ENCODE results near the gene TROAP. TPM values are rescaled to one million over a fixed set of nuclear protein-coding genes. Genes with fewer than 3 reads are reported as not detected.

Gene TROAP
- total and polyA plus RNA-seq, 2 experiments from 2014 or later, result 46.4 to 47.5 TPM

DNA sequence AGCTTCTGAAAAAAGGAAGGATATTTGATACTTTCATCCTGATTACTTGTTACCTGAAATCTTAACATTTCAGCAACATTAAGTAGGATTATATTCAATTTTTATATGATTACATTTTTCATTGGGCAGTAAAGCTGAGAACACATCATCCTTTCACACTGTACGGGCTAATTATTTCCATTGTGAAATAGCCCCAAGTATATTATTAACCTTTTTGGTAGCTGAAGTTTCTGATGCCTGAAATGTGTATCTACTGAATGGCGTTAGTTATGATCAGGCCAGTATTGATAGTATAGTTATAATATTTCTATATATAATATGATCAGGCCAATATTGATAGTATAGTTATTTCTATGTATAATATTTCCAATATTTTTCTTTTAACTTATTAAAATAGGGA lies 54.3 kb downstream of the TROAP start:
- no peaks in the 10 kb centered on the region for H3K27me3 ChIP-seq (ENCODE audit: insufficient read depth)
- Mint-ChIP-seq H3K36me3 (ENCODE audit: low read depth) (peaks cover 3% of the 10 kb centered on the region; the same call in 1 of the 3 replicates), H3K9me3 (no peaks in the 10 kb centered on the region), H3K27me3 (ENCODE audit: insufficient read depth, low read depth, poor library complexity) (peaks cover 1% of the 10 kb centered on the region), H3K4me1 (0 out of 3 replicates have a peak, but pooled peaks cover 3% of the 10 kb centered on the region), H3K4me3 (no peak overlapping the region), H3K27ac (no peak overlapping the region)
- no peak for ATAC-seq
- H2AFZ ChIP-seq, result no peak overlapping the region
- TF ChIP-seq ZNF331 (CRISPR knock-in tag; IDR thresholded peaks at IDR 0.05; ENCODE audit: low read depth) (no peak), EZH2 (IDR thresholded peaks at IDR 0.05; ENCODE audit: low read depth, unreplicated experiment) (no peak), CREB1 (CRISPR knock-in tag; IDR thresholded peaks at IDR 0.05; ENCODE audit: low read depth) (no peak), POLR2AphosphoS5 (IDR thresholded peaks at IDR 0.05; ENCODE audit: low read depth) (no peak), EZH2phosphoT487 (IDR thresholded peaks at IDR 0.05; ENCODE audit: unreplicated experiment) (no peak), STAT1 (IDR thresholded peaks at IDR 0.05; ENCODE audit: unreplicated experiment) (no peak), ZNF114 (CRISPR knock-in tag; IDR thresholded peaks at IDR 0.05) (no peak), NANOG (IDR thresholded peaks at IDR 0.05; ENCODE audit: borderline replicate concordance) (no peak), JUNB (IDR thresholded peaks at IDR 0.05; ENCODE audit: unreplicated experiment) (no peak)
- TF ChIP-seq, protein P1, sequence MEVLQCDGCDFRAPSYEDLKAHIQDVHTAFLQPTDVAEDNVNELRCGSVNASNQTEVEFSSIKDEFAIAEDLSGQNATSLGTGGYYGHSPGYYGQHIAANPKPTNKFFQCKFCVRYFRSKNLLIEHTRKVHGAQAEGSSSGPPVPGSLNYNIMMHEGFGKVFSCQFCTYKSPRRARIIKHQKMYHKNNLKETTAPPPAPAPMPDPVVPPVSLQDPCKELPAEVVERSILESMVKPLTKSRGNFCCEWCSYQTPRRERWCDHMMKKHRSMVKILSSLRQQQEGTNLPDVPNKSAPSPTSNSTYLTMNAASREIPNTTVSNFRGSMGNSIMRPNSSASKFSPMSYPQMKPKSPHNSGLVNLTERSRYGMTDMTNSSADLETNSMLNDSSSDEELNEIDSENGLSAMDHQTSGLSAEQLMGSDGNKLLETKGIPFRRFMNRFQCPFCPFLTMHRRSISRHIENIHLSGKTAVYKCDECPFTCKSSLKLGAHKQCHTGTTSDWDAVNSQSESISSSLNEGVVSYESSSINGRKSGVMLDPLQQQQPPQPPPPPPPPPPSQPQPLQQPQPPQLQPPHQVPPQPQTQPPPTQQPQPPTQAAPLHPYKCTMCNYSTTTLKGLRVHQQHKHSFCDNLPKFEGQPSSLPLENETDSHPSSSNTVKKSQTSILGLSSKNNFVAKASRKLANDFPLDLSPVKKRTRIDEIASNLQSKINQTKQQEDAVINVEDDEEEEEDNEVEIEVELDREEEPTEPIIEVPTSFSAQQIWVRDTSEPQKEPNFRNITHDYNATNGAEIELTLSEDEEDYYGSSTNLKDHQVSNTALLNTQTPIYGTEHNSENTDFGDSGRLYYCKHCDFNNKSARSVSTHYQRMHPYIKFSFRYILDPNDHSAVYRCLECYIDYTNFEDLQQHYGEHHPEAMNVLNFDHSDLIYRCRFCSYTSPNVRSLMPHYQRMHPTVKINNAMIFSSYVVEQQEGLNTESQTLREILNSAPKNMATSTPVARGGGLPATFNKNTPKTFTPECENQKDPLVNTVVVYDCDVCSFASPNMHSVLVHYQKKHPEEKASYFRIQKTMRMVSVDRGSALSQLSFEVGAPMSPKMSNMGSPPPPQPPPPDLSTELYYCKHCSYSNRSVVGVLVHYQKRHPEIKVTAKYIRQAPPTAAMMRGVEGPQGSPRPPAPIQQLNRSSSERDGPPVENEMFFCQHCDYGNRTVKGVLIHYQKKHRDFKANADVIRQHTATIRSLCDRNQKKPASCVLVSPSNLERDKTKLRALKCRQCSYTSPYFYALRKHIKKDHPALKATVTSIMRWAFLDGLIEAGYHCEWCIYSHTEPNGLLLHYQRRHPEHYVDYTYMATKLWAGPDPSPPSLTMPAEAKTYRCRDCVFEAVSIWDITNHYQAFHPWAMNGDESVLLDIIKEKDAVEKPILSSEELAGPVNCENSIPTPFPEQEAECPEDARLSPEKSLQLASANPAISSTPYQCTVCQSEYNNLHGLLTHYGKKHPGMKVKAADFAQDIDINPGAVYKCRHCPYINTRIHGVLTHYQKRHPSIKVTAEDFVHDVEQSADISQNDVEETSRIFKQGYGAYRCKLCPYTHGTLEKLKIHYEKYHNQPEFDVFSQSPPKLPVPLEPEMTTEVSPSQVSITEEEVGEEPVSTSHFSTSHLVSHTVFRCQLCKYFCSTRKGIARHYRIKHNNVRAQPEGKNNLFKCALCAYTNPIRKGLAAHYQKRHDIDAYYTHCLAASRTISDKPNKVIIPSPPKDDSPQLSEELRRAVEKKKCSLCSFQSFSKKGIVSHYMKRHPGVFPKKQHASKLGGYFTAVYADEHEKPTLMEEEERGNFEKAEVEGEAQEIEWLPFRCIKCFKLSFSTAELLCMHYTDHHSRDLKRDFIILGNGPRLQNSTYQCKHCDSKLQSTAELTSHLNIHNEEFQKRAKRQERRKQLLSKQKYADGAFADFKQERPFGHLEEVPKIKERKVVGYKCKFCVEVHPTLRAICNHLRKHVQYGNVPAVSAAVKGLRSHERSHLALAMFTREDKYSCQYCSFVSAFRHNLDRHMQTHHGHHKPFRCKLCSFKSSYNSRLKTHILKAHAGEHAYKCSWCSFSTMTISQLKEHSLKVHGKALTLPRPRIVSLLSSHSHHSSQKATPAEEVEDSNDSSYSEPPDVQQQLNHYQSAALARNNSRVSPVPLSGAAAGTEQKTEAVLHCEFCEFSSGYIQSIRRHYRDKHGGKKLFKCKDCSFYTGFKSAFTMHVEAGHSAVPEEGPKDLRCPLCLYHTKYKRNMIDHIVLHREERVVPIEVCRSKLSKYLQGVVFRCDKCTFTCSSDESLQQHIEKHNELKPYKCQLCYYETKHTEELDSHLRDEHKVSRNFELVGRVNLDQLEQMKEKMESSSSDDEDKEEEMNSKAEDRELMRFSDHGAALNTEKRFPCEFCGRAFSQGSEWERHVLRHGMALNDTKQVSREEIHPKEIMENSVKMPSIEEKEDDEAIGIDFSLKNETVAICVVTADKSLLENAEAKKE (CRISPR knock-in tag; IDR thresholded peaks at IDR 0.05), result no peak
- TF ChIP-seq, protein P2, sequence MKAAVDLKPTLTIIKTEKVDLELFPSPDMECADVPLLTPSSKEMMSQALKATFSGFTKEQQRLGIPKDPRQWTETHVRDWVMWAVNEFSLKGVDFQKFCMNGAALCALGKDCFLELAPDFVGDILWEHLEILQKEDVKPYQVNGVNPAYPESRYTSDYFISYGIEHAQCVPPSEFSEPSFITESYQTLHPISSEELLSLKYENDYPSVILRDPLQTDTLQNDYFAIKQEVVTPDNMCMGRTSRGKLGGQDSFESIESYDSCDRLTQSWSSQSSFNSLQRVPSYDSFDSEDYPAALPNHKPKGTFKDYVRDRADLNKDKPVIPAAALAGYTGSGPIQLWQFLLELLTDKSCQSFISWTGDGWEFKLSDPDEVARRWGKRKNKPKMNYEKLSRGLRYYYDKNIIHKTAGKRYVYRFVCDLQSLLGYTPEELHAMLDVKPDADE (IDR thresholded peaks at IDR 0.05), result no peak
- TF ChIP-seq, protein P3, sequence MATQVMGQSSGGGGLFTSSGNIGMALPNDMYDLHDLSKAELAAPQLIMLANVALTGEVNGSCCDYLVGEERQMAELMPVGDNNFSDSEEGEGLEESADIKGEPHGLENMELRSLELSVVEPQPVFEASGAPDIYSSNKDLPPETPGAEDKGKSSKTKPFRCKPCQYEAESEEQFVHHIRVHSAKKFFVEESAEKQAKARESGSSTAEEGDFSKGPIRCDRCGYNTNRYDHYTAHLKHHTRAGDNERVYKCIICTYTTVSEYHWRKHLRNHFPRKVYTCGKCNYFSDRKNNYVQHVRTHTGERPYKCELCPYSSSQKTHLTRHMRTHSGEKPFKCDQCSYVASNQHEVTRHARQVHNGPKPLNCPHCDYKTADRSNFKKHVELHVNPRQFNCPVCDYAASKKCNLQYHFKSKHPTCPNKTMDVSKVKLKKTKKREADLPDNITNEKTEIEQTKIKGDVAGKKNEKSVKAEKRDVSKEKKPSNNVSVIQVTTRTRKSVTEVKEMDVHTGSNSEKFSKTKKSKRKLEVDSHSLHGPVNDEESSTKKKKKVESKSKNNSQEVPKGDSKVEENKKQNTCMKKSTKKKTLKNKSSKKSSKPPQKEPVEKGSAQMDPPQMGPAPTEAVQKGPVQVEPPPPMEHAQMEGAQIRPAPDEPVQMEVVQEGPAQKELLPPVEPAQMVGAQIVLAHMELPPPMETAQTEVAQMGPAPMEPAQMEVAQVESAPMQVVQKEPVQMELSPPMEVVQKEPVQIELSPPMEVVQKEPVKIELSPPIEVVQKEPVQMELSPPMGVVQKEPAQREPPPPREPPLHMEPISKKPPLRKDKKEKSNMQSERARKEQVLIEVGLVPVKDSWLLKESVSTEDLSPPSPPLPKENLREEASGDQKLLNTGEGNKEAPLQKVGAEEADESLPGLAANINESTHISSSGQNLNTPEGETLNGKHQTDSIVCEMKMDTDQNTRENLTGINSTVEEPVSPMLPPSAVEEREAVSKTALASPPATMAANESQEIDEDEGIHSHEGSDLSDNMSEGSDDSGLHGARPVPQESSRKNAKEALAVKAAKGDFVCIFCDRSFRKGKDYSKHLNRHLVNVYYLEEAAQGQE (IDR thresholded peaks at IDR 0.05; ENCODE audit: unreplicated experiment), result no peak
- TF ChIP-seq, protein P4, sequence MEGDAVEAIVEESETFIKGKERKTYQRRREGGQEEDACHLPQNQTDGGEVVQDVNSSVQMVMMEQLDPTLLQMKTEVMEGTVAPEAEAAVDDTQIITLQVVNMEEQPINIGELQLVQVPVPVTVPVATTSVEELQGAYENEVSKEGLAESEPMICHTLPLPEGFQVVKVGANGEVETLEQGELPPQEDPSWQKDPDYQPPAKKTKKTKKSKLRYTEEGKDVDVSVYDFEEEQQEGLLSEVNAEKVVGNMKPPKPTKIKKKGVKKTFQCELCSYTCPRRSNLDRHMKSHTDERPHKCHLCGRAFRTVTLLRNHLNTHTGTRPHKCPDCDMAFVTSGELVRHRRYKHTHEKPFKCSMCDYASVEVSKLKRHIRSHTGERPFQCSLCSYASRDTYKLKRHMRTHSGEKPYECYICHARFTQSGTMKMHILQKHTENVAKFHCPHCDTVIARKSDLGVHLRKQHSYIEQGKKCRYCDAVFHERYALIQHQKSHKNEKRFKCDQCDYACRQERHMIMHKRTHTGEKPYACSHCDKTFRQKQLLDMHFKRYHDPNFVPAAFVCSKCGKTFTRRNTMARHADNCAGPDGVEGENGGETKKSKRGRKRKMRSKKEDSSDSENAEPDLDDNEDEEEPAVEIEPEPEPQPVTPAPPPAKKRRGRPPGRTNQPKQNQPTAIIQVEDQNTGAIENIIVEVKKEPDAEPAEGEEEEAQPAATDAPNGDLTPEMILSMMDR (conservative IDR thresholded peaks at IDR 0.05; ENCODE audit: low read depth in 2 of 2), result no peak
- H3F3A ChIP-seq (replicated peaks; ENCODE audit: low read depth), result no peaks in the 10 kb centered on the region
- no peaks in the 10 kb centered on the region for H3K4me1 ChIP-seq (ENCODE audit: insufficient read depth)
- peaks cover 11% of the 10 kb centered on the region; the same call in 1 of the 2 replicates for H4K20me1 ChIP-seq (replicated peaks; ENCODE audit: insufficient read depth)
- peaks cover 47% of the 10 kb centered on the region for H3K79me2 ChIP-seq (replicated peaks; ENCODE audit: insufficient read depth)
- no peaks in the 10 kb centered on the region for H3K36me3 ChIP-seq (ENCODE audit: insufficient read depth)
- H3K4me2 ChIP-seq, result no peak overlapping the region
- H3K27ac ChIP-seq (ENCODE audit: low read depth), result no peak overlapping the region
- no peak overlapping the region for H3K4me3 ChIP-seq
- no peaks in the 10 kb centered on the region for H3K9me2 ChIP-seq (ENCODE audit: insufficient read depth)
- no peak for DNase-seq (ENCODE audit: low spot score)
